ENCODE measurements around the gene GPC5.
"Not testable (repeated sequence)": the region's sequence is repeated elsewhere in the genome, so short reads cannot be mapped to it uniquely, and the experiment has no call there.

GPC5 gene

DNA sequence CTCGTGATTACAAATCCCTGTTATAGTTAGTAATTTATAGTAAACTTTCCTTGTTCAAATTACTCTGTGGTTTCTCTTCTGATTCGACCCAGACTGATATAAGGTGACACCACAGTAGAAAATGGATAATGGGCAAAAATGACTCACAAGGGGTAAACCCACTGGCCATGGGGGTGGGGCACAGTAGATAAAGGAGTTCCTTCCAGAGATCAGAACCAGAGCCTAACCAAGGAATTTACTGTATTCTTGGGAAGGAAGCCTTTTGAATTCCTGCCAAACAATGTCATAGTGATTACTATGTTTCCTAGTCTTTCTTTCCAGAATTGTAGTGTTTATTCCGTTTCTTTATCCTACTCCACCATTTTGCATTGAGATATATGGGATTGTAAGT is 29.0 kb upstream of the GPC5 start:
- no peak for DNase-seq

DNA sequence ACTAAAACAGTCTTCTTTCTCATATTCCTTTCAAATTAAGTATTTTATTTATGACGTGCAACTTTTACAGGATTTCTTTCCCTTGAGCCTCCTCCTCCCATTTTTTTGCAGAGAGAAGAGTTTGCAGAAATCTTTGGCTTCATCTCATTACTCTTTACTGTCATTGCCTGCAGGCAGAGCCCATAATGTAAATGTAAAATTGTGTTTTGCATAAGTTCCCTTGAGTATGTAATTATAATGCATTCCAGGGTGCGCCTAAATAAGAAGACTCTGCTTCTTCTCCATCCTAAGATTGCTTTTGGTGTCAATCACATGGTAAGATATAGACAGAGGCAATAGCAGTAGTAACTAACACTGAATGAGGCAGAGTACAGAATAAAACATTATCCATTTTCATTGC is 27.9 kb upstream of the GPC5 start:
- DNase-seq, result no peak

DNA sequence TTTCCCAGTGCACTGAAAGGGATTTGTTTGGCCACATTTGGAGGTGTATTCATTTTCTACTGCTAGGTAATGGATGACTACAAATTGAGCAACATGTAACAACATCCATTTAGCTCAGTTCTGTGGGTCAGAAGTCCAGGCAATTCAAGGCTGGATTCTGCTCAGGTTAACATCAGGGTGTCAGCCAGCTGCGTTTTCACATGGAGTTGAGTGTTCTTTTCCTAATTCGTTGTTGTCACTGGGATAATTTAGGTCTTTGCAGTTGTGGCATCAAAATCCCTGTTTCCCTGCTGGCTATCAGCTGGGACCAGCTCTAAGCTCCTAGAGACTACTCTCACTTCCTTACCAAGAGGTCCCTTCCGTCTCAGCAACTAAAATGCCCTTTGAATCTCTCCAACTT is 25.5 kb upstream of the GPC5 start:
- DNase-seq, result no peak

DNA sequence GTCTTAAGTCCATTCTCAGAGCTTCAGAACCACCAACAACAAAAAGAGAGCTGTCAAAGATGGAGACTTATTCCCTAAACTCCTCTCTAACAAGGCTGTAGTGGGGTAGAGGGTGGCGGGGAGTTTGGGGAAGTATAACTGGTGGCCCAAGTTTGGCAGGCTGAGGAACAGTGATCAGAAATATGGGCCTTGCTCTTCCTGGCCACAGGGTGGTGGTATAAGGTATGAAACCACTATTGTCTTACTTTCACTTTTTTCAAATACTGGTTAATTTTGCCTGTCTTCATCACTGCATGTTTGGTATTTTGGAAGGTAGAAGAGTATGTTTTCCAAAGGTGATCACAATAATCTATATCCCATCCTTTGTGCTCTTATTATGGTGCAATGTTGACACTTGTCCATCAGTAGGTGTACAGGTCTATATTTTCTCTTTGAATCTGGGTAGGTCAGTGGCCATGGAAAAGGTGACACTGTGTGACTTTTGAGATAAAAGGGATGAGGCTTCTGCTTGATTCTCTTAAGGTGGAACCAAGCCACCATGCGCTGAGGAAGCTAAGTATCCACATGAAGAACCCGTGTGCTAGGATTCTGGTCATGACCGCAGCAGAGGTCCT is 23.2 kb upstream of the GPC5 start:
- no peak for DNase-seq

DNA sequence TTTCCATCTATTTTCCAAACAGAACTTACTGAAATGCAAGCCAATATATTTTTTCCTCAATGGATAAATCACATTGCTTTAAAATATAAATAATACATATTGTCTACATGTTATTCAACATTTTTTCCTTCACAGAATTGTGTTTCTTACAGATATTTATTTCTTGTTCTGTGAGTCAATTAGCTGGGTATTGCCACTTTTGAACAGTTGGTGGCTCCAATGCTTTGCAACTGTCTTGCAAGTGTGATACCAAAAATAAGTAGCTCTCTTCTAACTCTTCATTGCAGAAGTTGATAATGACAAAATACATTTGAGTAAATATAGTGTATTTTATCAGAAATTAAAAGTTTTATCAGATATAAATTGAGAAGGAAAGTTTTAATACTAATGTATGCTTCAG is 17.1 kb upstream of the GPC5 start:
- no peak for DNase-seq

DNA sequence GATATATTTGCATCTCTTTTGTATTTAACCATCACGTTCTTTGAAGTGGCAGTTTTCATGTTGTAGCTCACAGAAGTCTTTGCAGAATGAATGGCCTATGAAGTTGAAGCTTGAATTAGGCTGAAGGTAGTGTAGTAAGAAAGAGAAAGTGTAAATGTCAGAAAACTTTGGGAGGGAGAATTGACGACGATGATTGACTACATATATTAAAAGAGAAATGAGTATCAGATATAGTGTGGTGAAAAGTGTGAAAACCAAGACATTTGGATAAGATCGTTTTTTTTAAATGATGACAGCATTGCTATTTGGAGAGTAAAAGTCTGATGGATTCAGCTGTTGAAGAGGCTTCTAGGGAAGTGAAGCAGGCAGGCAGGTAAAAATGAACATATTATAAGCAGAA is 14.6 kb upstream of the GPC5 start:
- no peak for DNase-seq

DNA sequence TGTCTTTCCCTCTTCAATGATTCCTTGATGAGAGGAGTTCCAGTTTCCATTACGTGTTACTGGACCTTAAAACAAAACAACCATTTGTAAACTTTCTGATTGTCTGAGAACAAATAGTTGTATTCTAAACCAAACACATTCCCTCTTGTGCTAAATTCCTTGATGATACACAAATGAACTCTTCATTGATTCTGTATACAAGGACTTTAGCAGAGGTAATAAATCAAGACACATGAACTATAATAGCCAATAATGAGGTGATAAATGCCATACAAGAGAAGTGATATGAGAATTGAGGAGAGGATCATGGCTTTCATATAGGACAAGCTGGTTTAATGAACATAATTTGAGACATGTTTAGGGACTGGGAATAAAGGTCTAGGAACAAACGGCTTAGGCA is 13.5 kb upstream of the GPC5 start:
- DNase-seq, result no peak

DNA sequence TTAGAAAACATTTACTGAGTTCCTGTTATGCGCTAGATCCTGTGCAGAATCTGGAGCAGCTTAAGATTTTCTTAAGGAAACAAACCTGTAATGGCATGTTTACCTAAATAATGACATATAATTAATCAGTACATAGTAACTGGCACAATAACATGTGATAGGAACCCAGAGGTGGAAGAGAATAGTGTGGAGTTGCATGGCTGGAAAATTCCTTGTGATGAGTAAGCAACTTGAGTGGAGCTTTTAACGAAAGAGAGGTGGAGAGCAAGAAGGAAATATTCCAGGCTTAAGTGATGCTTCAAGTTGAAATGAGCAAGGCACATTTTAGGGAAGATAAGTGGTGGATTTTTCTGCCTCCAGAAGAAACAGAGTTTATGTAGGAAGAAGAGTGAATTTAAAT is 9.2 kb upstream of the GPC5 start:
- no peak for DNase-seq

DNA sequence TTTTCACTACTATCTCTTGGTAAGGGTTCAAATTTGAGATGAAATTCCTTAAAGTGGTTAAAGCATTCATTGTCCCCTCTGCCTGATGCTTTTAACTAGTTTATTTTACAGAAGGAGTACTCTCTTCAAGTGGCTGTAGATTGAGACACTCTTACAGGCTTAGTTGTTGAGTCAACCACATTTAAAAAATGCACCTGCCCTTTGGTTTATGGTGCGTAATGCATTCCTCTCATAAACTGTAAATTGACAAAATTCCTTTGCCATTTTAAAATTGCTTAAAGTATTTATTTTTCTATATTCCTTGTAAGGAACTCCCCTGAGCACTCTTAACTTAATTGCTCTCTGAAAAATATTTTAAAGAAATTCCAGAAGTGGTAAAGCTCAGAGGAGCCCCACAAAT is 826 bp upstream of the GPC5 start:
- no peak for DNase-seq

DNA sequence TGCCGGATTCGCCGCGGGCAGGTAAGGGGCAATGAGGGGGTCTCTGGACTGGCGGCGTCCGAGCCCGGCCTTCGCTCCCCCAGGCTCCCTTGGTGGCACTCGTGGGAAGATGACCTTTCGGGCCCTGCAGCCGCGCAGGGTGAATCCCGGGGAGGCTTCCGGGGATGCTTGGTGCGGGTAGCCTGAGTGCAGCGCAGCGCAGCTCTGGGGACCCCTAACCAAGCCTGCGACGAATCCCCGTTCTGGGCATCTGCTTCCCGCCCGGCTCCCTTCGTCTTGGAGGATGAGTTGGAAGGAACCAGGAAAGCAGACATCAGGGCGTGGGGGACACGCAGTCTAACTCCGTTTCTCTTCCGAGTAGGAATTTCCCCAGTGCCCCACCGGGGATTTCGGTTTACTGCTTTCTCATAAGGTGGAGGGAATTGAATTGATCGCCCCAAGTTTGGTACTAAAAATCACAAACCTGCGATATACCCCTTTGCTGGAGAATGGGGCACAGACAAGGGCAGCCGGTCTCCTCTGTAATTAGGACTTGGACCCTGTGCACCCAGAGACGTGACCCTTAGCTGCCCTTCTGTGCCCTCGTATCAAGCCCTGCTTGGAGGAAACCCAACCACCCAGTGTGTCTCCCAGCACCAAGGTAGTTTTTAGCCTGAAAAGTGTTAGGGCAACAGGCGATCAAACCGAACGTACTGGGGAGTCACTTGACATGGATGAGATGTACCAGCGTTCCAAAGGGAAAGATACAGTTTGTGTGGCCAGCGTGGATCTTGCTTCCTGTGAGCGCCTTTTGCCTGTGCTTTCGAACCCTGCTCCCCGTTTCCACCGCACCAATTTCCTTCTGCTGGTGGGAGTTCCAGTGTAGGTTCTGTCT is 1.0 kb downstream of the GPC5 start:
- DNase-seq, result no peak

DNA sequence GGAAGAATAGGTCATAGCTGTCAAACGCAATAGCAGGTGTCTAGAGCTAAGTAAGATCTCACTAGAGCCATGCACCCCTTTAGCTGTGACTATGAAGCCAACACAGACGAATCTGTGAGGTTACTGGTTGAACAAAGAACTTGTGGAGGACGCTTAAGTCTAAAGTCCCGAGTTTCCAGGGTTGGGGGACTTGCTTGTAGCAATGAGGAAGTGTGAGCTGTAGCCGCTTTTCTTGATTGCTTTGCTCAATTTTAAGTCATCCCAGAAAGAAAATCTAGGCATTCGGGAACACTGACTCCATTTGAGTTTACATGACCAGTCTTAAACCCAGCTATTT is 1.6 kb downstream of the GPC5 start:
- no peak for DNase-seq

DNA sequence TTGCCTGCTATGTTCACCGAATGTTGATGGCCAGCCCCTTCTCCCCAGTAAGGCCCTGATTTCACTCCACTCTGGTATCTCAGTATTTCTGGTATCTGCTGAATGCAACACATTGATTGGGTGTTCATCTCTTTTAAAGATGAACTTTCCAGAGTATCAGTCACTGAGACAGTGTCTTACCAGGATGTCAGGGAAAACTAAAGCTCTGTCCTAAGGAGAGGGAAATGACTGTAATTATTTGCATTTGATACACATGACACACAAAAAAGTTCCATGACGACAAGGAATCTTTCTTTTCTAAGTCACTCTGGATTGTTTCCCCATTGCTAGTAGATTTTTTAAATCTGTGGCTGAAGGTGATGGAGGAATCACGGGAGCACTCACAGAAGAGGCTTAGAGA is 2.2 kb downstream of the GPC5 start:
- no peak for DNase-seq

DNA sequence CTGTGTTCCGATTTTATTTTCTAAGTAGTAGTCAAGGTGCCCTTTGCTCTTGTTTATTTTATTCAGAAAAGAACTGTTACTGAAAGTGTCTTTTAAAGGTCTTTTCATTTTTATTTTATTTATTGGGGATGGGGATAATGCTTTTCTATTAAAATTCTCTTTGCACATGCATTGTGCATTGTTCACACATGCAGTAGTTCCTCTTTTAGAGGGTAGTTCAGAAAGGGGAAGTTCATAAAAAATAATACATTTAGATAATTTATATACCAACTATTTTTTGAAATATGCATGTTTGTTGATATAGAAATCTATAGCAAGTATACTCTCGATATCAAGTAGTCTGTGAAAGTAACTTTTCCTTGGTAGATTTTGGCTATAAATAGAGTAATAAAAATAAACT is 3.5 kb downstream of the GPC5 start:
- DNase-seq, result no peak

DNA sequence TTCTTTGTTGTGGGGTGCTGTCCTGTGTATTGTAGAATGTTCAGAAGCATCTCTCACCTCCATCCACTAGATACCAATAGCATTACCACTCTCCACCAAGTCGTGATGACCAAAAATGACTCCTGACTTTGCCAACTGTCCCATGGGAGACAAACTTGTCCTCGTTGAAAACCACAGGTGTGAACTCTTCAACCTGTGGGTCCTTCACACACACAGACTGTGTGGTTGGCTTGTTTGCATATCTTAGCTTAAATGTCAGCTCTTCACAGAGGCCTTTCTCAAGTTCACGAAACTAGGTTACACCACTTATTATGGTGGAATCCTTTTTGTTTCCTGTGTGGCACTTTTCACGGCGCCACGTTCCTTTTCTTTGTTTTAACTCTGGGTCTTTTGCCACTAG is 6.8 kb downstream of the GPC5 start:
- no peak for DNase-seq

DNA sequence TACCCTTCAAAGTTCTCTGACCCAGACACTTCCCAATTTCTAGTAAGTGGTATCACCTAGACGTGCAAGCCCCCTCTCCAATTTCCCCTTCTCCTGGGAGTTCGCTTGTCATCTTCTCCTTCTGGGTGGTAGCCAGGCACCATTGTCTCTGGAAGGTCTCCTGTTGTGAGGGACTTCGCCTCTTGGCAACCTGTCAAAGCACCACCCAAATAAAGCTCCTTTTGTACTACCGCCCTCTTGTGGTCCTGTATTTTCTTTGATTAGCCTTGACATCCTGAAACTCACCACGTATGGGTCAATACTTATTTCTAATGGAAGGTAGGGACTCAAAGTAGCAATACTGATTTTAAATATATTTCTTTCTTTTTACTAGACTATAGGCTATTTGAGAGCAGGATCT is 8.2 kb downstream of the GPC5 start:
- peak; percentile 32 for DNase-seq

DNA sequence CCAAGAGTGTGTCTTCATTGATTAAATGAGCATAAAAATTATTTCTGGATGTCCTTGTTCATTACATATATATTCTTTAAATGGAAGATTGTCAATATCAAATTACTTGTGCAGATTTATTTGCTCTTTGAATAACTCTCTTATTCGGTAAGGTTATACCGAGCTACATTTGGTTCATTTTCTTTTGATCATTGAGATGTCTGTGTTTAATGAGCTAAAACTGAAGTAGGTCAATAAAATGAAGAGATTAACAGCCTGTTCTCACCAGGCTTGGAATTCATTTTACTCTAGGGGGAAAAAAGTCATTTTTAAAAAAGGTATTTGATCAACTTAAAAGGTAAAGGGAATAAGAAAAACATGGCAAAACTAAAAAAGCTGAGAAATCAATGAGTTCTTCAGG is 10.6 kb downstream of the GPC5 start:
- no peak for DNase-seq

DNA sequence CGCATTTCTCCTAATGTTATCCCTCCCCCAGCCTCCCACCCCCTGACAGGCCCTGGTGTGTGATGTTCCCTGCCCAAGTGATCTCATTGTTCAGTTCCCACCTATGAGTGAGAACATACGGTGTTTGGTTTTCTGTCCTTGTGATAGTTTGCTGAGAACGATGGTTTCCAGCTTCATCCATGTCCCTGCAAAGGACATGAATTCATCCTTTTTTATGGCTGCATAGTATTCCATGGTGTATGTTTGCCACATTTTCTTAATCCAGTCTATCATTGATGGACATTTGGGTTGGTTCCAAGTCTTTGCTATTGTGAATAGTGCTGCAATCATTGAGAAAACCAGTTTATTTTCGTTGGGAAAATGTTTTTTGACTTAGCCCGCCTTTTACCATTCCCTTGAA is 18.2 kb downstream of the GPC5 start:
- not testable (repeated sequence) for DNase-seq

DNA sequence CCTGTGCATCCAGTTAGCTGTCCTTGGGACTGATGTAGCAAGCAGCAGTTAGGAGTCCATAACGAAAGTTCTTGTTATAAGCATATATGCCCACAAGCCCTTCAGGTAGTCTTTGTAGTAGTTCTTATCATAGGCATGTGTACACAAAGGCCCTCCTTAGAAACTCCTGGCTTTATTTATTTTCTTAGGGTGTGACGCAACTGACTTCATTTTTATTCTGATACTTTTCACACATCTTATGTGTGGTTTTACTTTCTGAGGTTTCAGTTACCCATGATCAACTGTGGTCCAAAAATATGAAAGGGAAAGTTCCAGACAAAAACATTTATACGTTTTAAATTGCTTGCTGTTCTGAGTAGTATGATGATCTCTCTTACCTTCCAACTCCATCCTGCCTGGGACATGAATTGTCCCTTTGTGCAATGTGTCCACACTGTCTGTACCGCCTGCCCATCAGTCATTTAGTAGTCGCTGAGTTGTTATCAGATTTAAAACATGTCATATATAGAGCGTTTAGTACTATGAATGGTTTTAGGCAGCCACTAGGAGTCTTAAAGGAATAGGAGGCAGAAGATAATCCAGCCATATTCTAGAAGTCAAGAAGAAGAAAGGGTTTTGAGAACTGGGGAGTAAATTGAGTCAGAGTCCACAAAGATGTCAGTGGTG is 19.4 kb downstream of the GPC5 start:
- DNase-seq, result no peak

DNA sequence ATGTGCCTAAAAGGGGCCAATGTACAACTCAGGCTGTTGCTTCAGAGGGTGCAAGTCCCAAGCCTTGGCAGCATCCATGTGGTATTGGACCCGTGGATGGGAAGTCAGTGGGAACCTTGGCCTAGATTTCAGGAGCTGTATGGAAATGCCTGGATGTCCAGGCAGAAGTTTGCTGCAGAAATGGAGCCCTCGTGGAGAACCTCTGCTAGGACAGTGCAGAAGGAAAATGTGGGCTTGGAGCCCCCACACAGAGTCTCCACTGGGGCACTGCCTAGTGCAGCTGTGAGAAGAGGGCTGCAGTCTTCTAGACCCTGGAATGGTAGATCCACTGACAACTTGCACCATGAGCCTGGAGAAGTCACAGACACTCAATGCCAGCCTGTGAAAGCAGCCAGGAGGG is 28.5 kb downstream of the GPC5 start:
- no peak for DNase-seq

DNA sequence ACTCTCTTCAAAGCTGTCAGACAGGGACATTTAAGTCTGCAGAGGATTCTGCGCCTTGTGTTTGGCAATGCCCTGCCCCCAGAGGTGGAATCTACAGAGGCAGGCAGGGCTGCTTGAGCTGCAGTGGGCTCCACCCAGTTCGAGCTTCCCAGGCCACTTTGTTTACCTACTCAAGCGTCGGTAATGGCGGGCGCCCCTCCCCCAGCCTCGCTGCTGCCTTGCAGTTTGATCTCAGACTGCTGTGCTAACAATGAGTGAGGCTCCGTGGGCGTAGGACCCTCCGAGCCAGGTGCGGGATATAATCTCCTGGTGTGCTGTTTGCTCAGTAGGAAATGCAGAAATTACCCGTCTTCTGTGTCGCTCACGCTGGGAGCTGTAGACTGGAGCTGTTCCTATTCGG is 40.3 kb downstream of the GPC5 start:
- DNase-seq, result not testable (repeated sequence)

DNA sequence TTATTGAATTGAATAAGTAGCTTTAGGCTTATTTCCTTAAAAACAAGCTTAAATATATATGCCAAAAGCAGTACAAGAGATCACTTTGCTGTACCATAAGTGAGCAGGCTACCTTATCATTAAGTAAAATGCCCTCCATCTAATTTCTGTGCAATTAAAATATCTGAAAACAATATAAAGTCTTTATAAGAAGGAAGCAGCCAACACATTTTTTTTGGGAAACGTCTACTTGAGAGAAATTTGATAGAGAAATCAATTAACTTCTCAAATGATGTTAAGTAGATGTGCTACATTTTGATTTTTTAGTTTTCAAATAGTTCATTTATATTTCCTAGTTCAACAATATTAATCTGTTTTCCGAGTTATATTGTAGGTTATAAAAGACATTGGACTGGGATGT is 52.5 kb downstream of the GPC5 start:
- no peak for DNase-seq

DNA sequence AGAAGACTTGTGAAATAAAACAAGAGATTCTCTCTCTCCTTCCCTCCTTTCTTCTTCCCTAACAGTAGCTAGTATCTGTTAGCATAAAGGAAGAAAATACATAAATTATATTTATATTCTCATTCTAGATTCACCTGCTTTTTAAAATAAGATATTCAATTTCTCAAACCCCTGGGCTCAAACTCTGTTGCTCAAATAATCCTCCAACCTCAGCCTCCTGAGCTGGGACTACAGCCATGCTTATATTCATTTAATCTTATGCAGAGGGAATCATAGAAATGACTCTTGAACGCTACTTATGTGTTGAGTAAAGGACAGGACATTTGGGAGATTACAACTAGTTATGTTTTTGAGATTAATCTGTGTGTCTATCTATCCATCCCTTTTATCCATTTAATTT is 56.2 kb downstream of the GPC5 start:
- DNase-seq, result no peak

DNA sequence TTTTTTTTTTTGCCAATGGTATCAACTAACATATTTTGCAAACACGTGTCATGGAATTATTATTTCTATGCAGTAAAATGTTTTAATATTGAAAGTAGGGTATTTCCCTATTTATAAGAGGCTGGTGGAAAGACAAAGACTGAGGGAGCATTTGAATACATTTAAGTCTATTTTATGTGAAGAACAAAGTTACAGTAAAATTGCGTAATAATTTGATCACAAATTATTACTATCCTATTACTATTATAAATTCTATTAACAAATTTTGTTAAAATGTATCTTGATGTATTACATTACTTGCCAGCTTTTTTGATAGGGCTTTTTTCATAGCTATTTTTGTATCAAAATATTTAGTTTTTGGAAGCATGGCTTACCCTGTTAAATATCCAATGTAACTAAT is 58.4 kb downstream of the GPC5 start:
- no peak for DNase-seq

DNA sequence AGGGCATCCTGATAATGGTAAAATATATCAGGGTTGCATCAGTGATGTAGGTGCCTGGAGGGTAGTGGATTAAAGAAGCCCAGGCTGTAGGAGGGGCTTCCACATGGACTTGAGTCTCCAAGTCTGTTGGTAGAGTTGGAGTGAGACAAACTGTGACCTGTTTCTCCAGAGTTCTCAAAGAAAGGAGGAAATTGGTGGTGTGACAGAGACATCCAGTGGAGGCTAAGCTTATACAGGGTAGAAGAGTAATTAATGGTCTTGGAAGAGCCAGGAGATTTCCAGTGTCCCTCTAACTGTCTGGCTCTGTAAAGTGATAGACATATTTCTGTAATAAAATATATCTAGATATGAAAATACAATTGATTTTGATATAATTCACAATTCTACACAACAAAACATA is 61.1 kb downstream of the GPC5 start:
- no peak for DNase-seq

DNA sequence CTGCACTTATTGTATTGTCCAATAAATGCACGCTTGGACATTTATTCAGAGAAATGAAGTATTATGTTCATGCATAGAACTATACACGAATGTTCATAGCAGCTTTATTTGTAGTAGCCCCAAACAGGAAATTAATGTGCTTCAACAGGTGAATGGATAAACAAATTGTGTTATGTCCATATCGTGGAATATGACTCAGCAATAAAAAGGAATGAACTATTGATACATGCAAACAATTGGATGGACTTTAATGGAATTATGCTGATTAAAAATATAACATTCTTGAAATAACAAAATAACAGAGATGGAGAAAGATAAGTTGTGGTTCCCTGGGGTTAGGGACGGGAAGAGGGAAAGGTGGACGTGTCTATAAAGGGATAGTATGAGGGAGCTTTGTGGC is 65.9 kb downstream of the GPC5 start:
- DNase-seq, result no peak

All from NCI-H1048 (cell line).